ENCODE data around the gene IQSEC1. TPM values are rescaled to one million over a fixed set of nuclear protein-coding genes. Genes with fewer than 3 reads are reported as not detected.

IQSEC1 gene
- total RNA-seq, 1 donor from 2014 or later: 34.2 TPM

DNA sequence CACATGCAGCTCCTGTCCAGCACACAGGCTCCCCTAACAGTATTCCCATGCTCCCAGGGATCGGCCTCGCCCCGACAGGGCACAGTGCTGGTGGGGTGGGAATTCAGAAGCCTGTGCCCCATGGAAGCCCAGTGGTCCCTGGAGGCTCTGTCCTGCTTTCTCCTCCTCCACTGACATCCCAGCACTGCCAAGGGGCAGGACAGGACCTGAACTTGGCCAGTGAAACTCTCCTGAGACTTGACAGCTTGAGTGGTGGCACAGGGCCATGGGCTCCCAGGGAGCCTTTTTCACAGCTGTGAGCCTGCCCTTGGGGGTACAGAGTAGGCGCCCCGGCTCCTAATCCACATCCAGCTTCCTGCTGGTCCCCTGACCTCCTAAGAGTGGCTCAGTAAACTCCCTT is 38.4 kb downstream of the IQSEC1 start:
- no peak overlapping the region for H3K27ac Mint-ChIP-seq
- TF ChIP-seq, protein P1, sequence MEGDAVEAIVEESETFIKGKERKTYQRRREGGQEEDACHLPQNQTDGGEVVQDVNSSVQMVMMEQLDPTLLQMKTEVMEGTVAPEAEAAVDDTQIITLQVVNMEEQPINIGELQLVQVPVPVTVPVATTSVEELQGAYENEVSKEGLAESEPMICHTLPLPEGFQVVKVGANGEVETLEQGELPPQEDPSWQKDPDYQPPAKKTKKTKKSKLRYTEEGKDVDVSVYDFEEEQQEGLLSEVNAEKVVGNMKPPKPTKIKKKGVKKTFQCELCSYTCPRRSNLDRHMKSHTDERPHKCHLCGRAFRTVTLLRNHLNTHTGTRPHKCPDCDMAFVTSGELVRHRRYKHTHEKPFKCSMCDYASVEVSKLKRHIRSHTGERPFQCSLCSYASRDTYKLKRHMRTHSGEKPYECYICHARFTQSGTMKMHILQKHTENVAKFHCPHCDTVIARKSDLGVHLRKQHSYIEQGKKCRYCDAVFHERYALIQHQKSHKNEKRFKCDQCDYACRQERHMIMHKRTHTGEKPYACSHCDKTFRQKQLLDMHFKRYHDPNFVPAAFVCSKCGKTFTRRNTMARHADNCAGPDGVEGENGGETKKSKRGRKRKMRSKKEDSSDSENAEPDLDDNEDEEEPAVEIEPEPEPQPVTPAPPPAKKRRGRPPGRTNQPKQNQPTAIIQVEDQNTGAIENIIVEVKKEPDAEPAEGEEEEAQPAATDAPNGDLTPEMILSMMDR (IDR thresholded peaks at IDR 0.05; ENCODE audit: unreplicated experiment): no peak
- H3K9me3 Mint-ChIP-seq (ENCODE audit: low read depth): no peaks in the 10 kb centered on the region

DNA sequence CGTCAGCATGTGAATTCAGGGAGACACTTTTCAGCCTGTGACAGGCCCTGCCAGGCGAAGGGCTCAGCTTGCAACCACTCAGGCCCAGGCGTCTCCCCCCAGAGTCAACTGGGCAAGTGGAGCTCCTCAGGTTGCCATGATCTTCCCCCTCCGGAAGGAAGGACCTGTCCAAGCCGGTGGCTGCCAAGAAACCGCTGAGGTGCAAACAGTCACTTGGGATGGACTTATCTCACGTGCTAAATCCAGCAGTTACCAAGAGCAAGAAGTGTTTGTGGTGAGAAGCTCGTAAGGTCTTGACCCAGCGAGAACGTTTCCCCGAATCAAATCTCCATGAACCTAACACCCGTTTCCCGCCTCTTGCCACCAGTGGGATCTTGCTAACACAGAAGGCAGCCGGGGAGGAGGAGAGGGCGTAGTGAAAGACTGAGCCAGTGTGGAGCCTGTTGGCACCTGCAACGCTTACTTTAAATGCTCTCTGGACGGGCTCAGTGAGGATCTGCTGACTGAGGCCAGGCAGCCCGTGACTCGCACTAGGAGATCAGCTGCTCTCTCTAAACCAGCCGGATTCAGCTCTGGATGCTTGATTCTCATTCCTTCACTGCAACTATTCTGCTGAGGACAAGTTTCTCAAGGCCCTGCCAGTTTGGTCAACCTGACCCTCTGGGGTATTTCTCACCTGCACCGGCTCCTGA is 39.0 kb downstream of the IQSEC1 start:
- TF ChIP-seq, protein P1 (IDR thresholded peaks at IDR 0.05; ENCODE audit: unreplicated experiment): no peak
- Mint-ChIP-seq H3K27me3 (peaks cover 22% of the 10 kb centered on the region), H3K4me3 (ENCODE audit: low read depth) (no peak overlapping the region), H3K4me1 (ENCODE audit: low read depth) (peaks cover 5% of the 10 kb centered on the region), H3K9me3 (ENCODE audit: low read depth) (no peaks in the 10 kb centered on the region), H3K27ac (no peak overlapping the region), H3K36me3 (ENCODE audit: insufficient read depth) (no peaks in the 10 kb centered on the region)
- DNase-seq (ENCODE audit: low spot score, unreplicated experiment): no peak

More for the DNA sequence above, 38.4 kb downstream of the IQSEC1 start:
- Mint-ChIP-seq H3K4me1 (ENCODE audit: low read depth) (peaks cover 5% of the 10 kb centered on the region), H3K36me3 (ENCODE audit: insufficient read depth) (no peaks in the 10 kb centered on the region), H3K27me3 (peaks cover 23% of the 10 kb centered on the region), H3K4me3 (ENCODE audit: low read depth) (no peak overlapping the region)
- no peak for DNase-seq (ENCODE audit: low spot score, unreplicated experiment)

DNA sequence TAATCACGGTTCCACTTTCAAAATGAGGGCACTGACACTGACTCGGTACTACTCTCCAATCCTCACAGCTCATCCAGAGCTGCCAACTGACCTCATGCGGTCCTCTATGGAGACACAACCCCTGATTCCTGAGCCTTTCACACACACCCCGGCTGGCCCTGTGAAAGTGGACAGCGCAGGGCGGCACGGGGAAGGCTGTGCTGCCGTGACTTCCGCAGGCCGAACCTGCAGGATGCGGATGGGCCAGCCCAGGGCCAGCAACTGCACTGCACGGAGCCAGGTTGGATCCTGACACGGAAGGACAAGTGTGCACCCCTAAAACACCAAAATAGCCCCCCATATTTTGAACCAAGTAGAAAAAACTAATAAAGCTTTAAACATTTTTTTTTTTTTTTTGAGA is 41.0 kb downstream of the IQSEC1 start:
- Mint-ChIP-seq H3K9me3 (ENCODE audit: low read depth) (no peaks in the 10 kb centered on the region), H3K4me3 (ENCODE audit: low read depth) (no peak overlapping the region), H3K36me3 (ENCODE audit: insufficient read depth) (no peaks in the 10 kb centered on the region), H3K4me1 (ENCODE audit: low read depth) (peaks cover 5% of the 10 kb centered on the region), H3K27ac (no peak overlapping the region), H3K27me3 (peaks cover 23% of the 10 kb centered on the region)
- no peak for DNase-seq (ENCODE audit: low spot score, unreplicated experiment)
- TF ChIP-seq, protein P1 (IDR thresholded peaks at IDR 0.05; ENCODE audit: unreplicated experiment): no peak

DNA sequence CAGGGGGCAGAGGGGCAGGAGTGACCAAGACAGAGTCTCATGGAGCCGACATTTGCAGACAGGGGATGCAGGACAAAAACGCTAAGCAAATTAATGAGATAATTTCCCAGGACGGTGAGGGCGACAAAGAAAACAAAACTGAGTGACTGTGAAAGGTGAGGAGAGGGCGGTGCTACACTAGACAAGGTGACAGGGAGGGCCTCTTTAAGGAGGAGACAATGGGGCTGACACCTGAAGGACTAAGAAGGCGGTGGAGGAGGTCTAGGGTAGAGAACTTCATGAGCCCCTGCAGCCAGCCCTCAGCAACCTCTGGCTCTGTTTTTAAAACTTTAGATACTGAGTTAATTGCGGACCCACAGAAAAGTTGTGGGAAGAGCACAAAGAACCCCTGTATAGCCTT is 41.6 kb downstream of the IQSEC1 start:
- no peaks in the 10 kb centered on the region for H3K9me3 Mint-ChIP-seq (ENCODE audit: low read depth)
- TF ChIP-seq, protein P1 (IDR thresholded peaks at IDR 0.05; ENCODE audit: unreplicated experiment): no peak
- no peak overlapping the region for H3K27ac Mint-ChIP-seq
- H3K4me3 Mint-ChIP-seq (ENCODE audit: low read depth): no peak overlapping the region
- DNase-seq (ENCODE audit: low spot score, unreplicated experiment): no peak
- H3K36me3 Mint-ChIP-seq (ENCODE audit: insufficient read depth): no peaks in the 10 kb centered on the region
- H3K27me3 Mint-ChIP-seq: peaks cover 25% of the 10 kb centered on the region
- peaks cover 5% of the 10 kb centered on the region for H3K4me1 Mint-ChIP-seq (ENCODE audit: low read depth)

DNA sequence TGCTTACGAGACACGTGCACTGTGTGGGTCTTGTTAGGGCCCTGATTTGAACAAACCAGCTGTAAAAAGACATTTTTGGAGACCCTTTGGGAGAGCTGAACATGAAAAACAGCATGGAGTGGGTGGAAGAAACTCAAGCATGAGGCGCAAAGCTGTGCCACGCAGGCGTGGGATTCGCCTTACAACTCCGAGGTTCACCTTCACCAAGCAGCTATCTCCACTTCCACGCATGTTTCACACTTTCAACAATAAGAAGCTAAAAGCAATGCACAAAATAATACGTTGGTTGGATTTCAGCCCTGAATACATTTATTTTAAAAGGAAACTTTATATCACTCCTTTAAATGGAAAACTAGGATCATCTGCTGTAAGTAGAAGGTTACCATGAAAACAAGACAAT is 42.5 kb downstream of the IQSEC1 start:
- no peak overlapping the region for H3K27ac Mint-ChIP-seq
- H3K9me3 Mint-ChIP-seq (ENCODE audit: low read depth): no peaks in the 10 kb centered on the region
- peaks cover 5% of the 10 kb centered on the region for H3K4me1 Mint-ChIP-seq (ENCODE audit: low read depth)
- no peaks in the 10 kb centered on the region for H3K36me3 Mint-ChIP-seq (ENCODE audit: insufficient read depth)
- no peak for DNase-seq (ENCODE audit: low spot score, unreplicated experiment)
- TF ChIP-seq, protein P1 (IDR thresholded peaks at IDR 0.05; ENCODE audit: unreplicated experiment): no peak
- H3K4me3 Mint-ChIP-seq (ENCODE audit: low read depth): no peak overlapping the region
- H3K27me3 Mint-ChIP-seq: peaks cover 28% of the 10 kb centered on the region
